Measurements from ENCODE around the gene ULK3.

ULK3 gene

GRCh38 chr15:74857671-74858368 lies 14.9 kb upstream of the ULK3 start:
- no peak for TF ChIP-seq CTCF (conservative IDR thresholded peaks at IDR 0.05; ENCODE audit: low read depth, low read length)
- no peak for DNase-seq (ENCODE audit: low read depth)
- H3K4me3 ChIP-seq (ENCODE audit: low read length), result no peak overlapping the region

- DNase-seq (ENCODE audit: low read depth), result no peak
- TF ChIP-seq CTCF (conservative IDR thresholded peaks at IDR 0.05; ENCODE audit: low read depth, low read length), result no peak
These were observed 14.2 kb upstream of the ULK3 start for GRCh38 chr15:74857082-74857655.

GRCh38 chr15:74856537-74856936 lies 13.6 kb upstream of the ULK3 start:
- DNase-seq (ENCODE audit: low read depth), result no peak
- H3K4me3 ChIP-seq (ENCODE audit: low read length), result no peak overlapping the region
- TF ChIP-seq CTCF (conservative IDR thresholded peaks at IDR 0.05; ENCODE audit: low read depth, low read length), result no peak

More at GRCh38 chr15:74857082-74857655, 14.2 kb upstream of the ULK3 start:
- no peak overlapping the region for H3K4me3 ChIP-seq (ENCODE audit: low read length)

GRCh38 chr15:74855857-74856256 lies 12.9 kb upstream of the ULK3 start:
- DNase-seq (ENCODE audit: low read depth), result no peak

GRCh38 chr15:74854453-74855022 lies 11.6 kb upstream of the ULK3 start:
- TF ChIP-seq CTCF (conservative IDR thresholded peaks at IDR 0.05; ENCODE audit: low read depth, low read length), result no peak
- DNase-seq (ENCODE audit: low read depth), result no peak
- H3K4me3 ChIP-seq (ENCODE audit: low read length), result no peak overlapping the region

More at GRCh38 chr15:74855857-74856256, 12.9 kb upstream of the ULK3 start:
- H3K4me3 ChIP-seq (ENCODE audit: low read length), result no peak overlapping the region
- TF ChIP-seq CTCF (conservative IDR thresholded peaks at IDR 0.05; ENCODE audit: low read depth, low read length), result no peak

- no peak overlapping the region for H3K4me3 ChIP-seq (ENCODE audit: low read length)
- no peak for DNase-seq (ENCODE audit: low read depth)
- no peak for TF ChIP-seq CTCF (conservative IDR thresholded peaks at IDR 0.05; ENCODE audit: low read depth, low read length)
These were observed 9.0 kb upstream of the ULK3 start for GRCh38 chr15:74851960-74852359.

GRCh38 chr15:74850393-74850792 lies 7.4 kb upstream of the ULK3 start:
- no peak overlapping the region for H3K4me3 ChIP-seq (ENCODE audit: low read length)
- no peak for DNase-seq (ENCODE audit: low read depth)
- no peak for TF ChIP-seq CTCF (conservative IDR thresholded peaks at IDR 0.05; ENCODE audit: low read depth, low read length)

Measured in retinal pigment epithelial cell (primary cell).